Upper lobe of right lung (tissue), 1 donor: ENCODE data around the gene ELL. TPM values are rescaled to one million over a fixed set of nuclear protein-coding genes. Genes with fewer than 3 reads are reported as not detected.

Source experiments
- ATAC-seq: fragments of 200-7000 bp; cut with Tn5 transposase; one replicate; pipeline ENCODE4 v1.9.1; 2020; ENCODE audit warnings: mild to moderate bottlenecking, moderate library complexity
- DNase-seq: peaks from one replicate; pipeline ENCODE4 v3.0.0-alpha.2; 2020
- H3K27ac ChIP-seq: fragments of 200-600 bp; one replicate; pipeline ENCODE4 v1.8.0; 2022
- H3K27me3 ChIP-seq: fragments of 200-600 bp; one replicate; pipeline ENCODE4 v1.8.0; 2022; ENCODE audit warnings: mild to moderate bottlenecking
- H3K36me3 ChIP-seq: fragments of 200-600 bp; one replicate; pipeline ENCODE4 v1.8.0; 2022
- H3K4me1 ChIP-seq: fragments of 200-600 bp; one replicate; pipeline ENCODE4 v1.8.0; 2022
- H3K4me3 ChIP-seq: fragments of 200-600 bp; one replicate; pipeline ENCODE4 v1.8.0; 2022; ENCODE audit warnings: mild to moderate bottlenecking
- H3K9me3 ChIP-seq: fragments of 200-600 bp; one replicate; pipeline ENCODE4 v1.8.0; 2022
- intact Hi-C: fragments of 100-400 bp; cut with DNase I; formaldehyde crosslinking; loops from one replicate; pipeline ENCODE4 v1.11.0; 2022
- total RNA-seq: library from RNA; stranded (reverse); fragmentation: NEBNext Ultra II Directional; extraction: Animal tissue kit (Norgen Biotek cat#: 25700); gene quantifications from one replicate; pipeline ENCODE4 v1.2.1, GENCODE V29; 2021
- TF ChIP-seq, protein P1 (sequence below): fragments of 200-600 bp; IDR thresholded peaks from one replicate; pipeline ENCODE4 v1.8.0; 2022; ENCODE audit warnings: antibody characterized with exemption
- donor health status: DM: no; HTN: yes; CAD: no; lungs with severe emphysema.

ELL gene
- total RNA-seq, 1 donor from 2014 or later: 17.7 TPM

GRCh38 chr19:18425515-18426415 is 96.1 kb downstream of the ELL start:
- Histone ChIP-seq H3K9me3 (no peaks in the 10 kb centered on the region), H3K27me3 (no peaks in the 10 kb centered on the region), H3K4me1 (peaks cover 32% of the 10 kb centered on the region), H3K36me3 (no peaks in the 10 kb centered on the region), H3K27ac (no peak overlapping the region), H3K4me3 (no peak overlapping the region)
- TF ChIP-seq, protein P1, sequence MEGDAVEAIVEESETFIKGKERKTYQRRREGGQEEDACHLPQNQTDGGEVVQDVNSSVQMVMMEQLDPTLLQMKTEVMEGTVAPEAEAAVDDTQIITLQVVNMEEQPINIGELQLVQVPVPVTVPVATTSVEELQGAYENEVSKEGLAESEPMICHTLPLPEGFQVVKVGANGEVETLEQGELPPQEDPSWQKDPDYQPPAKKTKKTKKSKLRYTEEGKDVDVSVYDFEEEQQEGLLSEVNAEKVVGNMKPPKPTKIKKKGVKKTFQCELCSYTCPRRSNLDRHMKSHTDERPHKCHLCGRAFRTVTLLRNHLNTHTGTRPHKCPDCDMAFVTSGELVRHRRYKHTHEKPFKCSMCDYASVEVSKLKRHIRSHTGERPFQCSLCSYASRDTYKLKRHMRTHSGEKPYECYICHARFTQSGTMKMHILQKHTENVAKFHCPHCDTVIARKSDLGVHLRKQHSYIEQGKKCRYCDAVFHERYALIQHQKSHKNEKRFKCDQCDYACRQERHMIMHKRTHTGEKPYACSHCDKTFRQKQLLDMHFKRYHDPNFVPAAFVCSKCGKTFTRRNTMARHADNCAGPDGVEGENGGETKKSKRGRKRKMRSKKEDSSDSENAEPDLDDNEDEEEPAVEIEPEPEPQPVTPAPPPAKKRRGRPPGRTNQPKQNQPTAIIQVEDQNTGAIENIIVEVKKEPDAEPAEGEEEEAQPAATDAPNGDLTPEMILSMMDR: no peak
- DNase-seq (no peak), ATAC-seq (no peak)
- intact Hi-C loops: no loop called here

- Histone ChIP-seq H3K9me3 (no peaks in the 10 kb centered on the region), H3K27me3 (no peaks in the 10 kb centered on the region), H3K4me3 (no peak overlapping the region), H3K27ac (no peak overlapping the region), H3K36me3 (no peaks in the 10 kb centered on the region), H3K4me1 (peaks cover 39% of the 10 kb centered on the region)
- no peak for DNase-seq
- TF ChIP-seq, protein P1: no peak
- ATAC-seq: no peak
- intact Hi-C loops: no loop called here
These were observed 96.9 kb downstream of the ELL start for GRCh38 chr19:18424890-18425514.

- Histone ChIP-seq H3K27ac (no peak overlapping the region), H3K27me3 (no peaks in the 10 kb centered on the region), H3K9me3 (no peaks in the 10 kb centered on the region), H3K4me3 (no peak overlapping the region), H3K4me1 (peaks cover 33% of the 10 kb centered on the region), H3K36me3 (no peaks in the 10 kb centered on the region)
- TF ChIP-seq, protein P1: no peak
- no peak for ATAC-seq
- DNase-seq: no peak
- intact Hi-C loops: no loop called here
These were observed 97.6 kb downstream of the ELL start for GRCh38 chr19:18424122-18424889.

DNA sequence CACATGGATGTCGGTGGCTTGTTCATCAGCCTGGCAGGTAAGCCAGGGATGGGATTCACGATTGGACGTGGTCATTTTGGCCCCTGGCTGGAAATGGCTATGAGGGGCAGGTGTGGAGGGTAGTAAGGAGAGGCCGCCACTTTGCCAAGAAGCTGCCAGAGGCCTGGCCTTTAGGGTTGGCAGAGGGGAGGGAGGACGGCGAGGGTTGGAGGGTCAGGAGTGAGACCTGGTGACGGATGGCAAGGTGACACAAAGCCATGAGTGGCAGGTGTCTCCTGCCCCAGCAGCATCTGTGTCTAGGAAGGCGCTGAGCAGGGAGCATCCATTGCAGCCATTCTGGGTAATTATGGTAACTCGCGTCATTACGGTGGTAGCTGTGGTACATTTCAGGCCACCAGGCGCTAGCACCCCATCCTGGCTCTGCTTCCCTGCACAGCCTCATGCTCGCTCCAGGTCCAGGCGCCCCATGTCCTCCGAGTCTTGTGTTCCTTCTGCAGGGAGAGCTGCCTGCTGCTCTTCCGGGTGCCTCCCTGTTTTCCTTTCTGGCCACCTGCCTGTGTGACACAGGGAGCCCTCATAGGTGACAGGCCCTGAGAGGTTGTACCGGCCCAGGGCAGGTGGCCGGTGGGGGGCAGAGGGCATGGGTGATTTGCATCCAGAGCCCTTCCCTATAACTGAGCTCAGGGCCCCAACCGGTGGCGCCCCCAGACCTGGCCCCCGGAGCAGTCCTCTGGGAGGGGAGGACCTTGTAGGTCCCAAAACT is 98.4 kb downstream of the ELL start:
- Histone ChIP-seq H3K27ac (no peak overlapping the region), H3K4me3 (no peak overlapping the region), H3K36me3 (no peaks in the 10 kb centered on the region), H3K9me3 (no peaks in the 10 kb centered on the region), H3K4me1 (peaks cover 30% of the 10 kb centered on the region), H3K27me3 (no peaks in the 10 kb centered on the region)
- DNase-seq (no peak), ATAC-seq (no peak)
- TF ChIP-seq, protein P1: no peak
- intact Hi-C loops: no loop called here

DNA sequence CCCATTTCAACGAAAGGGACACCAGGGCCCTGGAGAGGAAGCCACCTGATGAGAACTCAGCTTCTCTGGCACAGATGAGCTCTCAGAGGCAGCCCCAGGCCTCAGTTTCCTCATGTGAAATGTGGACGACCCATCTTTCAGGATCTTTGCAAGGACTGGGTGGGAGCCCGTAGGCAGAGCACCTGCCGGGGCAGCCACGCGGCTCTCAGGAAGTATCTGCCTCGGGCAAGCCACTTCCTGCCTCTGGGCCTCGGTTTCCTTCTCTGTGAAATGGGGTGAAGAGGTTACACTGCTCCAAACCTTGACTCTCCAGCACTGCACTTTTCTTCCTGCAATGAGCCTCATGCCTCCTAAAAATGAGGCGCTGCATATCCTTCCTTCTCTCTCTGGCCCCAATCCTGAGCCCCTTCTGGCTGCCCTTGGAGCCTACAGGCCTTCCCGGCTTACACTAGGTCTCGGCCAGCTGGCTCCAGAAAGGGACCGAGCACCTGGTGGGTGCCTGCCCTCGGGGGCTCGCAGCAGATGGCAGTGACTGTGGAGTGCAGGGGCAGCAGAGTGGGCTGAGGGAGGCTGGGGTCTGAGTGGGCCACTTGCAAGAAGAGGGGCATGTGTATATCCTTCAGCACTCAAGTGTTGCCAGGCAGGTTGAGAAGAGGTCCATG is 99.2 kb downstream of the ELL start:
- Histone ChIP-seq H3K4me1 (peaks cover 37% of the 10 kb centered on the region), H3K9me3 (no peaks in the 10 kb centered on the region), H3K27ac (no peak overlapping the region), H3K4me3 (no peak overlapping the region), H3K27me3 (no peaks in the 10 kb centered on the region), H3K36me3 (no peaks in the 10 kb centered on the region)
- ATAC-seq (no peak), DNase-seq (no peak)
- TF ChIP-seq, protein P1: no peak
- intact Hi-C loops: no loop called here
